Muscle layer of duodenum (tissue), 2 donors: ENCODE data around the gene CEBPG.
A peak's percentile ranks its signal among the peaks of the same experiment; 100 is the strongest.

Experiments
- H3K27ac ChIP-seq: one replicate; pipeline ENCODE4 v1.7.0; 2013; ENCODE audit warnings: mild to moderate bottlenecking, low read length
- H3K27me3 ChIP-seq: one replicate; pipeline ENCODE4 v1.7.0; 2013; ENCODE audit warnings: low read depth, mild to moderate bottlenecking, control low read depth, low read length
- H3K36me3 ChIP-seq, 2 donors: one replicate each; pipeline ENCODE4 v1.7.0; 2013; ENCODE audit warnings: low read length in 2 of 2, control low read depth in 1 of 2, mild to moderate bottlenecking in 1 of 2; ENCODE audit not compliant: insufficient read depth in 2 of 2, control insufficient read depth in 1 of 2
- H3K4me1 ChIP-seq, 2 donors: one replicate each; pipeline ENCODE4 v1.7.0; 2013; ENCODE audit warnings: low read length in 2 of 2, mild to moderate bottlenecking in 2 of 2, control low read depth in 1 of 2, moderate library complexity in 1 of 2; ENCODE audit not compliant: insufficient read depth in 2 of 2, control insufficient read depth in 1 of 2
- H3K4me3 ChIP-seq, 2 donors: one replicate each; pipeline ENCODE4 v1.7.0; 2013; ENCODE audit warnings: low read length in 2 of 2, low read depth in 1 of 2, mild to moderate bottlenecking in 1 of 2
- H3K9me3 ChIP-seq, 2 donors: one replicate each; pipeline ENCODE4 v1.7.0; 2013; ENCODE audit warnings: low read length in 2 of 2, control low read depth in 1 of 2, mild to moderate bottlenecking in 1 of 2; ENCODE audit not compliant: control insufficient read depth in 1 of 2
- donor health status: healthy.

The CEBPG gene

GRCh38 chr19:33373453-33374235, at the start of gene CEBPG:
Gene CEBPG, plus strand, starts transcription at chr19:33373709. Its CDS starts 5,531 bp downstream, at chr19:33379240.
- peak within 1 kb of the TSS; percentile 78 for H3K27ac ChIP-seq
- H3K9me3 ChIP-seq, result no peaks in the 10 kb centered on the region
- H3K27me3 ChIP-seq, result no peaks in the 10 kb centered on the region
- H3K4me3 ChIP-seq, result peak within 1 kb of the TSS; percentile 57 to 95
- H3K36me3 ChIP-seq, result no peaks in the 10 kb centered on the region
- H3K4me1 ChIP-seq, result peaks cover 18 to 19% of the 10 kb centered on the region in 2 donors

GRCh38 chr19:33324628-33325027, 48.9 kb upstream of the CEBPG start:
- no peak overlapping the region for H3K4me3 ChIP-seq
- H3K9me3 ChIP-seq, result peaks cover 0 to 10% of the 10 kb centered on the region in 2 donors
- no peaks in the 10 kb centered on the region for H3K36me3 ChIP-seq
- no peak overlapping the region for H3K27ac ChIP-seq
- H3K4me1 ChIP-seq, result peaks cover 0 to 4% of the 10 kb centered on the region in 2 donors
- H3K27me3 ChIP-seq, result no peaks in the 10 kb centered on the region

- Histone ChIP-seq H3K9me3 (peaks cover 0 to 10% of the 10 kb centered on the region in 2 donors), H3K4me3 (no peak overlapping the region), H3K27me3 (no peaks in the 10 kb centered on the region), H3K4me1 (peaks cover 0 to 4% of the 10 kb centered on the region in 2 donors), H3K27ac (no peak overlapping the region), H3K36me3 (no peaks in the 10 kb centered on the region)
Observed at GRCh38 chr19:33325920-33326319, 47.6 kb upstream of the CEBPG start.

- no peaks in the 10 kb centered on the region for H3K27me3 ChIP-seq
- peaks cover 0 to 10% of the 10 kb centered on the region in 2 donors for H3K9me3 ChIP-seq
- peaks cover 0 to 4% of the 10 kb centered on the region in 2 donors for H3K4me1 ChIP-seq
- H3K27ac ChIP-seq, result no peak overlapping the region
- no peak overlapping the region for H3K4me3 ChIP-seq
- no peaks in the 10 kb centered on the region for H3K36me3 ChIP-seq
Observed at GRCh38 chr19:33329060-33329459, 44.4 kb upstream of the CEBPG start.

GRCh38 chr19:33329736-33330135, 43.8 kb upstream of the CEBPG start:
- no peaks in the 10 kb centered on the region for H3K36me3 ChIP-seq
- H3K9me3 ChIP-seq, result peaks cover 0 to 10% of the 10 kb centered on the region in 2 donors
- no peak overlapping the region for H3K27ac ChIP-seq
- no peak overlapping the region for H3K4me3 ChIP-seq
- H3K4me1 ChIP-seq, result peaks cover 0 to 4% of the 10 kb centered on the region in 2 donors
- no peaks in the 10 kb centered on the region for H3K27me3 ChIP-seq

GRCh38 chr19:33332248-33332647, 41.3 kb upstream of the CEBPG start:
- H3K27me3 ChIP-seq, result no peaks in the 10 kb centered on the region
- H3K27ac ChIP-seq, result no peak overlapping the region
- H3K9me3 ChIP-seq, result no peaks in the 10 kb centered on the region
- no peak overlapping the region for H3K4me3 ChIP-seq
- H3K4me1 ChIP-seq, result no peaks in the 10 kb centered on the region
- no peaks in the 10 kb centered on the region for H3K36me3 ChIP-seq

GRCh38 chr19:33333151-33333550, 40.4 kb upstream of the CEBPG start:
- Histone ChIP-seq H3K36me3 (no peaks in the 10 kb centered on the region), H3K27ac (no peak overlapping the region), H3K9me3 (no peaks in the 10 kb centered on the region), H3K27me3 (no peaks in the 10 kb centered on the region), H3K4me3 (no peak overlapping the region), H3K4me1 (no peaks in the 10 kb centered on the region)

GRCh38 chr19:33333642-33334041, 39.9 kb upstream of the CEBPG start:
- H3K9me3 ChIP-seq, result no peaks in the 10 kb centered on the region
- H3K27me3 ChIP-seq, result no peaks in the 10 kb centered on the region
- H3K36me3 ChIP-seq, result no peaks in the 10 kb centered on the region
- H3K4me3 ChIP-seq, result no peak overlapping the region
- no peak overlapping the region for H3K27ac ChIP-seq
- H3K4me1 ChIP-seq, result no peaks in the 10 kb centered on the region

GRCh38 chr19:33334271-33334670, 39.2 kb upstream of the CEBPG start:
- Histone ChIP-seq H3K9me3 (no peaks in the 10 kb centered on the region), H3K27ac (no peak overlapping the region), H3K27me3 (no peaks in the 10 kb centered on the region), H3K36me3 (no peaks in the 10 kb centered on the region), H3K4me3 (no peak overlapping the region), H3K4me1 (no peaks in the 10 kb centered on the region)

GRCh38 chr19:33335446-33335845, 38.1 kb upstream of the CEBPG start:
- H3K4me3 ChIP-seq, result no peak overlapping the region
- no peaks in the 10 kb centered on the region for H3K36me3 ChIP-seq
- H3K27me3 ChIP-seq, result no peaks in the 10 kb centered on the region
- H3K9me3 ChIP-seq, result no peaks in the 10 kb centered on the region
- H3K4me1 ChIP-seq, result no peaks in the 10 kb centered on the region
- no peak overlapping the region for H3K27ac ChIP-seq

- Histone ChIP-seq H3K4me1 (peaks cover 2 to 7% of the 10 kb centered on the region in 2 donors), H3K36me3 (no peaks in the 10 kb centered on the region), H3K27me3 (no peaks in the 10 kb centered on the region), H3K4me3 (no peak overlapping the region), H3K27ac (no peak overlapping the region), H3K9me3 (no peaks in the 10 kb centered on the region)
Observed at GRCh38 chr19:33339016-33339984, 34.2 kb upstream of the CEBPG start.
